K562 (cell line): ENCODE measurements around the gene C11orf58. TPM values are rescaled to one million over a fixed set of nuclear protein-coding genes. Genes with fewer than 3 reads are reported as not detected.
A peak's percentile ranks its signal among the peaks of the same experiment; 100 is the strongest.

Experiments used
- ATAC-seq: fragments of 200-7000 bp; cut with Tn5 transposase; 3 replicates; pipeline ENCODE4 v1.9.1; 2020; ENCODE audit warnings: moderate library complexity
- BruUV-seq: library from RNA; stranded (reverse); fragments of 400-500 nt; replicated peaks from 2 replicates; lab custom pipeline; 2021; lab: Mats Ljungman, UMichigan
- CTCF ChIA-PET: fragments of 300-600 bp; formaldehyde crosslinking; extraction: SDS; loops from one replicate; lab custom pipeline; 2021; ENCODE audit warnings: low intra/inter-chr PET ratio; lab: Yijun Ruan, JAX
- POLR2A ChIA-PET: fragments of 300-600, 350-650 bp; sonication (Branson Sonifier 250); formaldehyde crosslinking; extraction: SDS; loops from one replicate; lab custom pipeline; 2021; ENCODE audit warnings: antibody characterized with exemption, inconsistent platforms; lab: Yijun Ruan, JAX
- DNase-seq, 4 experiments: peaks; one replicate each; pipeline versions ENCODE4 v3.0.0 to v3.0.0-alpha.2; 2011 to 2018; ENCODE audit warnings: low spot score in 3 of 4, mixed read lengths in 3 of 4; ENCODE audit errors: extremely low read depth in 1 of 4
- FAIRE-seq: peaks from 2 replicates; lab custom pipeline; 2011; peaks lifted over from hg19 to GRCh38; lab: Jason Lieb, UNC
- H2AFZ ChIP-seq: 2 replicates; pipeline ENCODE4 v1.6.0; 2011; ENCODE audit warnings: low read depth, low read length, control low read depth, inconsistent platforms
- H3K27ac ChIP-seq: fragments of 200-600 bp; 3 replicates; pipeline ENCODE4 v1.8.0; 2011; ENCODE audit warnings: low read depth, mild to moderate bottlenecking, control low read depth, inconsistent platforms, low read length, moderate library complexity, mixed read lengths; ENCODE audit errors: extremely low read depth
- H3K27me3 ChIP-seq, 2 experiments: fragments of 300-600 bp in 1 of 2; 2 replicates in 1 of 2; 3 replicates in 1 of 2; pipeline versions ENCODE4 v1.6.0 to v1.8.0; 2011; ENCODE audit warnings: inconsistent platforms in 2 of 2, low read length in 2 of 2, mild to moderate bottlenecking in 1 of 2, mixed read lengths in 1 of 2, moderate library complexity in 1 of 2; ENCODE audit not compliant: control insufficient read depth in 2 of 2, insufficient read depth in 2 of 2
- H3K36me3 ChIP-seq: fragments of 300-600 bp; 3 replicates; pipeline ENCODE4 v1.8.0; 2011; ENCODE audit warnings: mild to moderate bottlenecking, low read length, inconsistent platforms; ENCODE audit not compliant: control insufficient read depth, insufficient read depth
- H3K4me1 ChIP-seq, 2 experiments: fragments of 200-600 bp in 1 of 2; replicated peaks in 1 of 2; 2 replicates in 1 of 2; 3 replicates in 1 of 2; pipeline versions ENCODE4 v1.5.1 to v1.8.0; 2011; ENCODE audit warnings: inconsistent platforms in 2 of 2, low read length in 2 of 2, mild to moderate bottlenecking in 1 of 2, mixed read lengths in 1 of 2, moderate library complexity in 1 of 2; ENCODE audit not compliant: control insufficient read depth in 2 of 2, insufficient read depth in 2 of 2
- H3K4me2 ChIP-seq: 2 replicates; pipeline ENCODE4 v1.6.1; 2011; ENCODE audit warnings: low read length, control low read depth, inconsistent platforms, mixed read lengths; ENCODE audit not compliant: insufficient read depth
- H3K4me3 ChIP-seq: fragments of 200-600 bp; sonication (generic), shearing (Covaris generic); 2 replicates; pipeline ENCODE4 v1.5.1; 2016; ENCODE audit warnings: control low read depth, inconsistent platforms
- H3K79me2 ChIP-seq: fragments of 200-600 bp; 3 replicates; pipeline ENCODE4 v1.8.0; 2011; ENCODE audit warnings: low read length, inconsistent platforms; ENCODE audit not compliant: control insufficient read depth, insufficient read depth
- H3K9ac ChIP-seq, 2 experiments: 2 replicates each; pipeline versions ENCODE4 v1.6.0 to v1.6.1; 2011; ENCODE audit warnings: low read depth in 2 of 2, low read length in 2 of 2, control low read depth in 1 of 2, inconsistent platforms in 1 of 2, mild to moderate bottlenecking in 1 of 2, mixed read lengths in 1 of 2; ENCODE audit not compliant: insufficient read depth in 1 of 2
- H3K9me1 ChIP-seq: one replicate; pipeline ENCODE4 v1.6.0; 2011; ENCODE audit warnings: inconsistent platforms, mild to moderate bottlenecking, low read length, moderate library complexity; ENCODE audit not compliant: control insufficient read depth, insufficient read depth
- H3K9me3 ChIP-seq: replicated peaks from 2 replicates; pipeline ENCODE4 v1.5.1; 2011; ENCODE audit warnings: low read depth, low read length, inconsistent platforms; ENCODE audit not compliant: control insufficient read depth, insufficient read depth
- H4K20me1 ChIP-seq: replicated peaks from 2 replicates; pipeline ENCODE4 v1.6.1; 2011; ENCODE audit warnings: low read length, inconsistent platforms, mixed read lengths; ENCODE audit not compliant: control insufficient read depth, insufficient read depth
- CEBPB ChIP-seq: fragments of 450-650 bp; IDR thresholded peaks from 2 replicates; pipeline ENCODE4 v1.6.1; 2016; ENCODE audit warnings: missing genetic modification characterization, missing compliant biosample characterization
- ETV5 ChIP-seq: sonication (generic); formaldehyde crosslinking; IDR thresholded peaks from 2 replicates; pipeline ENCODE4 v1.4.0; 2020; ENCODE audit warnings: low read depth, mild to moderate bottlenecking, missing genetic modification reagents
- MTA2 ChIP-seq: fragments of 450-650 bp; IDR thresholded peaks from 2 replicates; pipeline ENCODE4 v1.6.1; 2016; ENCODE audit warnings: low read depth
- PCBP1 ChIP-seq: fragments of 200-400 bp; formaldehyde crosslinking; IDR thresholded peaks from 2 replicates; pipeline ENCODE4 v1.6.1; 2018; ENCODE audit warnings: mild to moderate bottlenecking, low read depth, low read length; ENCODE audit not compliant: poor library complexity, severe bottlenecking
- POLR2A ChIP-seq: fragments of 450-650 bp; conservative IDR thresholded peaks from 2 replicates; pipeline ENCODE4 v1.6.1; 2016
- SMAD4 ChIP-seq: fragments of 250-450 bp; sonication (Bioruptor Pico); conservative IDR thresholded peaks from 2 replicates; pipeline ENCODE4 v1.8.0; 2021; ENCODE audit warnings: inconsistent platforms, mild to moderate bottlenecking, moderate library complexity
- TCF7L2 ChIP-seq: fragments of 150-350 bp; IDR thresholded peaks from 2 replicates; pipeline ENCODE4 v1.6.1; 2016; ENCODE audit warnings: low read depth, mild to moderate bottlenecking, low read length, moderate library complexity
- ZNF143 ChIP-seq: sonication (generic); formaldehyde crosslinking; IDR thresholded peaks from 2 replicates; pipeline ENCODE4 v1.9.0; 2022; ENCODE audit warnings: mild to moderate bottlenecking, missing genetic modification reagents
- WGBS: fragments of 100-300 bp; shearing (Covaris generic); methylation state at CpG from one replicate; pipeline ENCODE4 v1.1.6; 2016; ENCODE audit warnings: low coverage, mixed read lengths; ENCODE audit not compliant: insufficient coverage; ENCODE audit errors: missing lambda C conversion rate; 5-methylcytosine and 5-hydroxymethylcytosine counted together
- in situ Hi-C: fragments of 300-500 bp; cut with MboI; formaldehyde crosslinking; loops from 4 replicates; pipeline ENCODE4 v1.15.0; 2018; ENCODE audit warnings: inconsistent platforms, mixed read lengths
- intact Hi-C: fragments of 100-400 bp; cut with micrococcal nuclease; formaldehyde crosslinking; loops from 2 replicates; pipeline ENCODE4 v1.14.2; 2022
- polyA plus RNA-seq, 8 experiments: library from polyadenylated mRNA; depleted of rRNA in 4 of 8; stranded (reverse) in 5 of 8; unstranded in 3 of 8; fragments of >200 nt; fragmentation: Nextera tagmentation in 2 of 8; fragmentation: Illumina TruSeq in 1 of 8; extraction: Ambion mirVana in 2 of 8; extraction: Trizol in 1 of 8; gene quantifications; 2 replicates each; pipeline versions ENCODE4 v1.2.1 to v1.2.3, GENCODE V29; 2011 to 2014; ENCODE audit warnings: inconsistent platforms in 1 of 8, missing spikeins in 1 of 8
- total RNA-seq, 7 experiments: library from RNA; depleted of rRNA in 6 of 7; stranded (reverse); fragments of >200 nt in 6 of 7; fragmentation: Illumina TruSeq in 2 of 7; extraction: Trizol in 2 of 7; gene quantifications; 2 replicates each; pipeline versions ENCODE4 v1.2.1 to v1.2.3, GENCODE V29; 2011 to 2021; ENCODE audit warnings: low replicate concordance in 1 of 7
- TF ChIP-seq, protein P1 (sequence below): fragments of 450-650 bp; conservative IDR thresholded peaks from 2 replicates; pipeline ENCODE4 v1.6.1; 2016; ENCODE audit warnings: missing genetic modification characterization, low read depth, mild to moderate bottlenecking, missing compliant biosample characterization, moderate library complexity
- TF ChIP-seq, protein P2 (sequence below): IDR thresholded peaks from 2 replicates; pipeline ENCODE4 v1.6.1; 2016; ENCODE audit warnings: missing genetic modification characterization, missing compliant biosample characterization
- TF ChIP-seq, protein P3 (sequence below): fragments of 250-450 bp; sonication (Bioruptor Pico); IDR thresholded peaks from 2 replicates; pipeline ENCODE4 v1.4.0; 2020; ENCODE audit warnings: mild to moderate bottlenecking, moderate library complexity

The C11orf58 gene
- total and polyA plus RNA-seq, 9 of the 15 experiments (the other 6 are each of a cell fraction or from before 2014, with no cell fraction given), result 104 to 421 (median 247) TPM

DNA sequence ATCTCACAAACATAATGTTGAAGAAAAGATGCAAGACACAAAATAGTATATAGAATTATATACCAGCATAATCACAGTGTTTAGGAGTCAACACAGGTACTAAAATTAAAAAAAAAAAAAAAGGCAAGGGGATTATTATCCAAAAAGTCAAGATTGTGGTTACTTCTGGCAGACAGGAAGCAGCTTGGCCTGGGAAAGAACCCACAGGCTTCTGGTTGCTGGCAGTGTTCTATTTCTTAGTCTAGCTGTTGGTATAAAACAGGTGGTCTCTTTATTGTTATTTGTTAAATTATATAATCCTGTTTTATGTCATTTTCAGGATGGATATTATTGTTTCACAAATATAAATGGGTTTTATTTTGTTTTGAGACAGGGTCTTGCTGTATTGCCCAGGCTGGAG, 54.0 kb downstream of the C11orf58 start:
- TF ChIP-seq PCBP1 (no peak), ZNF143 (no peak), POLR2A (no peak), MTA2 (no peak)
- TF ChIP-seq, protein P1, sequence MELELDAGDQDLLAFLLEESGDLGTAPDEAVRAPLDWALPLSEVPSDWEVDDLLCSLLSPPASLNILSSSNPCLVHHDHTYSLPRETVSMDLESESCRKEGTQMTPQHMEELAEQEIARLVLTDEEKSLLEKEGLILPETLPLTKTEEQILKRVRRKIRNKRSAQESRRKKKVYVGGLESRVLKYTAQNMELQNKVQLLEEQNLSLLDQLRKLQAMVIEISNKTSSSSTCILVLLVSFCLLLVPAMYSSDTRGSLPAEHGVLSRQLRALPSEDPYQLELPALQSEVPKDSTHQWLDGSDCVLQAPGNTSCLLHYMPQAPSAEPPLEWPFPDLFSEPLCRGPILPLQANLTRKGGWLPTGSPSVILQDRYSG (tag), result no peak
- Histone ChIP-seq H3K4me1 (no peaks in the 10 kb centered on the region; a peak in 1 of 5 replicates), H3K9me3 (no peaks in the 10 kb centered on the region), H3K9me1 (no peaks in the 10 kb centered on the region), H3K27ac (no peak overlapping the region), H3K4me2 (no peak overlapping the region), H3K79me2 (no peaks in the 10 kb centered on the region), H2AFZ (no peak overlapping the region), H3K36me3 (no peaks in the 10 kb centered on the region), H4K20me1 (no peaks in the 10 kb centered on the region), H3K9ac (no peak overlapping the region), H3K27me3 (peaks cover 7 to 49% of the 10 kb centered on the region in 2 experiments), H3K4me3 (no peak overlapping the region)
- FAIRE-seq (no peak), DNase-seq (no peak), ATAC-seq (no peak)
- intact Hi-C loops, result no loop called here
- in situ Hi-C loops, result no loop called here
- BruUV-seq, result no TSS peak
- ChIA-PET CTCF (no interaction called here), POLR2A (interaction anchor here (1.6 kb wide), 1 partner anchor 8 kb away, joined by 3 read pairs; no protein-coding TSS in a partner anchor)

DNA sequence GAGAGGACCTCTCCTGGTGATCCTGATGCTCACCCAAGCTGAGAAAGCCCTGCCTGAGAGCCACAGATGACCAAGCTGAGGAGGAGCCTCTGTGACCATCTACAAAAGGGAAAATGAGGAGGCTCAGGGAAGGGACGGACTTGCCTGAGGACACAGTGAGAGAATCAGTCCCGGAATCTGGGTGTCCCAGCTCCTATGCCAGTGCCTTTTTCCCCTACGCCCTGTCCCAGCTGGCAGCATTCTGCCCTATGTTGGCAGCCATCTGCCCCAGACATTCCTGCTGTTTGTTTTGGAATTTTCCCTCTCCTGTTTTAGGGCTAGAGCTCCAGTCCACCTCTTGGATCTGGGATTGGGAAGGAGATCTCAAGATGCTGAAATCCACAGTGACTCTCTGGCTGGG, 54.6 kb downstream of the C11orf58 start:
- H3K36me3 ChIP-seq, result no peaks in the 10 kb centered on the region
- ChIA-PET CTCF (no interaction called here), POLR2A (interaction anchor here (0.7 to 1.6 kb wide), 3 partner anchors 8 to 22 kb away, joined by 3 to 5 read pairs (median 3); no protein-coding TSS in a partner anchor)
- H3K9me3 ChIP-seq, result no peaks in the 10 kb centered on the region
- intact Hi-C loops, result no loop called here
- in situ Hi-C loops, result no loop called here
- no peak overlapping the region for H2AFZ ChIP-seq
- 0% methylated on average over 3 of the region's 3 CpGs for WGBS
- FAIRE-seq (peak; percentile 6), ATAC-seq (no peak), DNase-seq (no peak)
- H3K4me1 ChIP-seq, result no peaks in the 10 kb centered on the region; a peak in 1 of 5 replicates
- no TSS peak for BruUV-seq
- H3K79me2 ChIP-seq, result no peaks in the 10 kb centered on the region
- no peaks in the 10 kb centered on the region for H4K20me1 ChIP-seq
- H3K27ac ChIP-seq, result no peak overlapping the region
- H3K9ac ChIP-seq, result no peak overlapping the region
- H3K27me3 ChIP-seq, result peaks cover 7 to 49% of the 10 kb centered on the region in 2 experiments
- H3K9me1 ChIP-seq, result no peaks in the 10 kb centered on the region
- no peak overlapping the region for H3K4me3 ChIP-seq
- no peak overlapping the region for H3K4me2 ChIP-seq
- TF ChIP-seq, protein P2, sequence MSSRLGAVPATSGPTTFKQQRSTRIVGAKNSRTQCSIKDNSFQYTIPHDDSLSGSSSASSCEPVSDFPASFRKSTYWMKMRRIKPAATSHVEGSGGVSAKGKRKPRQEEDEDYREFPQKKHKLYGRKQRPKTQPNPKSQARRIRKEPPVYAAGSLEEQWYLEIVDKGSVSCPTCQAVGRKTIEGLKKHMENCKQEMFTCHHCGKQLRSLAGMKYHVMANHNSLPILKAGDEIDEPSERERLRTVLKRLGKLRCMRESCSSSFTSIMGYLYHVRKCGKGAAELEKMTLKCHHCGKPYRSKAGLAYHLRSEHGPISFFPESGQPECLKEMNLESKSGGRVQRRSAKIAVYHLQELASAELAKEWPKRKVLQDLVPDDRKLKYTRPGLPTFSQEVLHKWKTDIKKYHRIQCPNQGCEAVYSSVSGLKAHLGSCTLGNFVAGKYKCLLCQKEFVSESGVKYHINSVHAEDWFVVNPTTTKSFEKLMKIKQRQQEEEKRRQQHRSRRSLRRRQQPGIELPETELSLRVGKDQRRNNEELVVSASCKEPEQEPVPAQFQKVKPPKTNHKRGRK (tag), result no peak
- no peak for TF ChIP-seq ETV5 (CRISPR knock-in tag)
- no peak for TF ChIP-seq CEBPB (tag)
- TF ChIP-seq SMAD4 (CRISPR knock-in tag), result no peak
- TF ChIP-seq, protein P3, sequence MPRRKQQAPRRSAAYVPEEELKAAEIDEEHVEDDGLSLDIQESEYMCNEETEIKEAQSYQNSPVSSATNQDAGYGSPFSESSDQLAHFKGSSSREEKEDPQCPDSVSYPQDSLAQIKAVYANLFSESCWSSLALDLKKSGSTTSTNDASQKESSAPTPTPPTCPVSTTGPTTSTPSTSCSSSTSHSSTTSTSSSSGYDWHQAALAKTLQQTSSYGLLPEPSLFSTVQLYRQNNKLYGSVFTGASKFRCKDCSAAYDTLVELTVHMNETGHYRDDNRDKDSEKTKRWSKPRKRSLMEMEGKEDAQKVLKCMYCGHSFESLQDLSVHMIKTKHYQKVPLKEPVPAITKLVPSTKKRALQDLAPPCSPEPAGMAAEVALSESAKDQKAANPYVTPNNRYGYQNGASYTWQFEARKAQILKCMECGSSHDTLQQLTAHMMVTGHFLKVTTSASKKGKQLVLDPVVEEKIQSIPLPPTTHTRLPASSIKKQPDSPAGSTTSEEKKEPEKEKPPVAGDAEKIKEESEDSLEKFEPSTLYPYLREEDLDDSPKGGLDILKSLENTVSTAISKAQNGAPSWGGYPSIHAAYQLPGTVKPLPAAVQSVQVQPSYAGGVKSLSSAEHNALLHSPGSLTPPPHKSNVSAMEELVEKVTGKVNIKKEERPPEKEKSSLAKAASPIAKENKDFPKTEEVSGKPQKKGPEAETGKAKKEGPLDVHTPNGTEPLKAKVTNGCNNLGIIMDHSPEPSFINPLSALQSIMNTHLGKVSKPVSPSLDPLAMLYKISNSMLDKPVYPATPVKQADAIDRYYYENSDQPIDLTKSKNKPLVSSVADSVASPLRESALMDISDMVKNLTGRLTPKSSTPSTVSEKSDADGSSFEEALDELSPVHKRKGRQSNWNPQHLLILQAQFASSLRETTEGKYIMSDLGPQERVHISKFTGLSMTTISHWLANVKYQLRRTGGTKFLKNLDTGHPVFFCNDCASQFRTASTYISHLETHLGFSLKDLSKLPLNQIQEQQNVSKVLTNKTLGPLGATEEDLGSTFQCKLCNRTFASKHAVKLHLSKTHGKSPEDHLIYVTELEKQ (CRISPR knock-in tag), result no peak
- no peak for TF ChIP-seq TCF7L2
